GM20431 (cell line): Measurements from ENCODE around the gene LRRC15.

Experiments used
- in situ Hi-C: fragments of 300-500 bp; cut with MseI, MboI; formaldehyde crosslinking; loops from one replicate; pipeline ENCODE4 v1.15.0; 2020; ENCODE audit warnings: low sequenced_read_pairs; ENCODE audit not compliant: unreplicated experiment

LRRC15 gene

DNA sequence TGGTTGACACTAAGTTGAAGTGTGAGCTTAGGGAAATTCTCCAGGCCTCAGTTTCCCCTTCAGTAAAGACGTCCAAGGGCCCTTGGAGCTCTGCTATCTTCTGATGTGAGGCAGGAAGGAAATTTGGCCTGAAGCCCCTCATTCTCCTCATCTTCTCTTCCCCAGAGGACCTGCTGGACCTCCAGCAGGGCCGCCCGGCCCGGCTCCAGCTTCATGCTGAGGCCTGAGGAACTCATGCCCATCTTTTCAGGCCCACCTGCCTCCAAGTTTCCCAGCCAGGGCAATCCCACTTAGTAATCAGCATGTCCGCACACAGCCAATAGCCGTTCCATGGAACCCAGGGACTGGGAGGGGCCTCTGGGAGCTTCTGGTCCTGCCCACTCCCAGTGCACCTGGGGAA, 4.0 kb downstream of the LRRC15 start:
- in situ Hi-C loops: no loop called here

DNA sequence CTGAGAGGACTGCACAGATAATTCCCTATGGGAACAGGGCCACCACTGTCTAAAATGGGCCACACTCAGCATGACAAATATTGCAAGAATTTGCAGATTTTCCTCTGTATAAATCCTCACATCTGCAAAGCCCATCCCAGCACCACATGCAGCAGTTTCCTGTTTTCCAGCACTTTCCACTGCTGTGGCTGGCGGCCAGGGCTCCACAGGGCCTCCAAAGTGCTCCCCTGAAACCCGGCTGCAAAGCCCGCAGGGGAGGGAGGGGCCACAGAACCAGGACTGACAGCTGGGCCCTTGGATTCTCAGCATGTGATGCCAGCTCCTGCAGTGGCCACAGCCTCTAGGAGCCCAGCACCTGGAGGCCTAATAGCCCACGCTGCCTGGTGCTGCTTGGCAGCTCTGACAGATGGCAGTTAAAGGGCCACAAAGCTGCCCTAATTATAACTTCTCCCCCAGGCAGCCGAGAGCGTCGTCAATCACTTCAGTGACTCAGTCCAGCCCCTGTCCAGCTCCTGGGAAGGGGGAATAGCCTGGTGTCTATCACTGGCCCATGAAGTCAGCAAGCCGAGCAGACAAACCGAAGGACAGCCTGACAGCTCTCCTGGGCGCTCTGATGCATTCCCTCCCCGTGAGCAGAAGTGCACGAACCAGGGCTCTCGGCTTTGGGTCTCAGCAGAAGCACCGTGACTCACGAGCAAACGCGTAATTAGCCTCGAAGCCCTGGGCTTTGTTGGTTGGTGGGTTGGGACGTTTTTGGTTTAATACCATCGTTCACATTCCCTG, 4.7 kb downstream of the LRRC15 start:
- in situ Hi-C loops: no loop called here

DNA sequence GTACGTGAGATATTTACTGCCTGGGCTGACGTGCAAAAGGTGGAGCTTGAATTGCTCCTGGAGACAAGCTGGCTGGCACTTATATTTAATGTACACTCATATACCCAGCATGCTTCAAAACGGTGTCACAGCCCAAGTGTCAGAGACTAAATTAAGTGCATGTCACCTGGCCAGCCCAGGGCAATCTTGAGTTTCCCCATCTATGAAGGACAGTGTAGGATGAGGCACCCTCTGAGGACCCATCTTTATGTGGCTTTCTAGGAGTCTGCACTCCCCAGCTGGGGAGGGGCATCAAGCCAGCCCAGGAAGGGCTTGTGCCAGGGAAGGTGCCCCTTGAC, 5.3 kb downstream of the LRRC15 start:
- in situ Hi-C loops: no loop called here

DNA sequence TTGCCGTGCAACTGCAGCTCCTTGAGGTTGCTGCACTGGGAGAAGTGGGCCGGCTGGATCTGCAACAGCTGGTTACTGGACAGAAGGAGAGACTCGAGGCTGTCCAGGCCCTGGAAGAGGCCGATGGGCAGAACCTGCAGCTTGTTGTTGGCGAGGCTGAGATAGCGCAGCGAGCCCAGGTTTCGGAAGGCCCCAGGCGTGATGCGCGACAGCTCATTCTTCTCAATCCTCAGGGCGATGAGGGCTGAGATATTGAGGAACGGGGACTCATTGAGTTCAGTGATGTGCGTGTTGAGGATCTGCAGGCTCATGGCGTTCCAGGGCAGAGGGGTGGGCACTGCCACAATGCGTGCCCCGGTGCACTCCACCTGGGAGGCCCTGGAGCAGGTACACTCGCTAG, 9.0 kb downstream of the LRRC15 start:
- in situ Hi-C loops: no loop called here

DNA sequence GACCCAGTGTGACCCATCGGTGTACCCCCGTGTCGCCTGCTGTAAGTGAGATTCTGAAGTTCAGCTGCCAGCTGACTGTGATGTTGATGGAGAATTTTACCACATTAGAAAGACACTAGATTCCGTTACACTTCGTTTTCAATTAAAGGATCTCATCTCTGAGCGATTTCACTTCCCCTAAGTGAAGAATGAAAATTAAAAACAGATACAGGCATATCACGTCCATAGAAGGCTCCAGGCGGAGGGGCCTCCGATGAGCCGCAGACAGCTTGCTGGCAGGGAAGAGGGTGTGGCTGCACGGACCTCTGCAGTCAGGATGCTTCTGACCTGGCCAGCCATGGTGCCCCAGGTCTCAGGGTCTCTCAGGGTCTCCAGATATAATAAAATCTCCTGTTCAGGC, 11.9 kb downstream of the LRRC15 start:
- in situ Hi-C loops: no loop called here

DNA sequence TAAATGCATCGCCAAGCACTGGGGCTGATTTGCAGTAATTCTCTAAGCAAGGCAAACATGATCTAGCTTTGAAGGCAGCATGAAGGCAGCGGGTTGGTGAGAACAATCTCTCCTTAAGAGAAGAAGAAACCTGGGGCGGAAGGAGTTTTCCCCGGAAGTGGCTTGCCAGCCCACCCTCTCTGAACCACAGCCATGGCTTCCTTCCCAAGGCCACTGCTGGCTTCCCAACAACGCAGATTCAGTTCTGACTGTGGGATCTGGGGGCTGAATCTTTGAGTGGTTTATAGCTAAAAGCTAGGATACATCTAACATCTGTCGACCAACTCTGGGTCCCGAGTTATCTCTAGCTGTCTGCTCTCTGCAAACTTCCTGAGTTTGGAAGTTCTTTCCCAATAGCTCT, 14.2 kb downstream of the LRRC15 start:
- in situ Hi-C loops: no loop called here

DNA sequence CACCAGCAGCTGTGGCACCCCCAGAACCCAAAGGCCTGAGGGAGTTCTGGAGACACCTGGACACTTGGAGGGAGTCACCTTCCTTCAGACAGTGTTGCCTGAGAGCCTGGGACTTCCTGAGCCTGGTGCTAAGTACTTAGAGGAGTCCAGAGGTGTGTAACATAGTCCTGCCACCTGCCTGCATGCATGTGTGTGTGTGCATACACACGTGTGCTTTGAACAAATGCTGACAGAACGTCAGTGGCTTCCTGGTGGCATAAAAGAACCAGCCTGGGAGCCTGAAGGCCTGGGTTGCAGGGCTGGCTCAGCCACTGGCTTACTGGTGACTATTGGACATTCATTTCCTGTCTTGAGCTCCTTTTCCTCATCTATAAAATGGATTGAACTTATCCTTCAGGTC, 15.2 kb downstream of the LRRC15 start:
- in situ Hi-C loops: no loop called here

DNA sequence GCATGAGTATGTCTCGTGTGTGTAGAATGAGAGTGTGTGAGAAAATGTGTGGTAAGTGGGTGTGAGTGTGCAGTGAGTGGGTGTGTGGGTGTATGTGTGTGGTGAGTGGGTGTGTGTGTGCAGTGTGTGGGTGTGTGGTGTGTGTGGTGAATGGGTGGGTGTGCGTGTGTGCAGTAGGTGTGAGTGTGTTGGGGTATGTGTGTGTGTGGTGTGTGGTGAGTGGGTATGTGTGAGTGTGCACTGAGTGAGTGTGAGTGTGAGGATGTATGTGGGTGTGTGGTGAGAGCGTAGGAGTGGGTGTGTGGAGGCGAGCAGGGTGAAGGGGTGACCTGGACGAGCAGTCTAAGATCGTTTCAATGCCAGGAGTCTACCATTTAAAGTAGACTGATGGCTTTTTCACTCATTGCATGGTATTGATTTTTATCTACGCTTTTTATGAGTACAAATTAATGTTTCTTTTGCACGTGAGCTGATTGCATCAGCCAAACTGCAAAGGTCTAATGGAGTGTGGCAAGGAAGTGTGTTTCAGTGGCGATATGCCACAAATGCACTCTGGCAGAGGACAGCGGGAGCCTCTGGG, 16.8 kb downstream of the LRRC15 start:
- in situ Hi-C loops: no loop called here

DNA sequence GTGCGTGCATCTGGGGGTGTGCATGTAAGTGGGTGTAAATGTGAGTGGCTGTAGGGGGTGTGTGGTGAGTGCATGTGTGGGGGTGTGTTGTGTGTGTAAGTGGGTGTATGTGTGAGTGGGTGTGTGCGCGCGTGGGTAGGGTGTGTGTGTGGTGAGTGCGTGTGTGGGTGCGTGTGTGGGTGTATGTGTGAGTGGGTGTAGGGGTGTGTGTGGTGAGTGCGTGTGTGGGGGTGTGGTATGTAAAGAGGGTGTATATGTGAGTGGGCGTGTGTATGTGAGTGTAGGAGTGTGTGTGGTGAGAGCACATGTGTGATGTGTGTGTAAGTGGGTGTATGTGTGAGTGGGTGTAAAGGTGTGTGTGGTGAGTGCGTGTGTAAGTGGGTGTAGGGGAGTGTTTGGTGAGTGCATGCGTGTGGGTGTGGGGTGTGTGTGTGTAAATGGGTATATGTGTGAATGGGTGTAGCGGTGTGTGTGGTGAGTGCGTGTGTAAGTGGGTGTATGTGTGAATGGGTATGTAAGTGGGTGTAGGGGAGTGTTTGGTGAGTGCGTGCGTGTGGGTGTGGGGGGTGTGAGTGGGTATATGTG, 17.5 kb downstream of the LRRC15 start:
- in situ Hi-C loops: no loop called here

DNA sequence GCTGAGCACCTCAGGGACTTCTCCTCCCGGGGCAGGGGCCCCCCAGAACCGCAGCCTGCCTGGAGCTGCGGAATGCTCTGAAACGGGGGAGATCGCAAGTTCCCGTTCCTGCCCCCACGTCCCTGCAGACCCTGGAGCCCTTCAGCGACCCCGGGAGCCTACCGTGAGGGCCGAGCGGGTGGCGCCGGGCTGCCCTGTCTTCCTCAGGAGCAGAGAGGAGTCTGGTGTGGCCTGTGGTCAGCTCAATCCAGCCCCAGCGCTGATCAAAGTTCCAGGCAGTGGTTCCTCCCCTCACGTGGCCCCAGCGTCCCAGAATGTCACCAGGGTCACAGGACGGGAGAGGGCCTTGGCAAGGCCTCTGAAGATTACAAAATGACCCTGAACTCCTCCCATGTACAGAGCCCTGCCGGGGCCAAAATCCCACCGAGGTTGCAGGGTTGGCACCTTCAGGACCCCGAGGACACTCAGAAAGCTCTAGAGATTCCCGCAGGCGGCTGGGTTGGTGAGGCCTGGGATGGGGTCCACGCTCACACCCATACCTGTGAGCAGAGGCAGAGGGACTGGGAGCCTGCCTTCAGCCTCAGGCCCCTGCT, 18.4 kb downstream of the LRRC15 start, which contains the start of gene CPN2:
CPN2 (minus strand) TSS at position 249 of the 593 bp plus-strand sequence. CDS start 8,626 bp downstream, outside the sequence.
- in situ Hi-C loops: no loop called here

DNA sequence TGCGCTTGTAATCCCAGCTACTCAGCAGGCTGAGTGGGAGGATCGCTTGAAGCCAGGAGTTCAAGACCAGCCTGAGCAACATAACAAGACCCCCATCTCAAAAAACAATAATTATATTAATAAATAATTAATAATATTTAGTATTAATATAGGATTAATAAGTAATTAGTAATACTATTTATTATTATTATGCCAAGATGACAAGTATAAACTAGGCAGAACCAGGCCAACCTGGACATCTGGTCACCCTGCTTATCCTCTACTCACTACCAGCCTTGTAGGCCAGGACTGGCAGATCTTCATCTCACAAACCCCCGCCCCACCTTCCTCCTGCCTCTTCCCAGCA, 18.8 kb downstream of the LRRC15 start:
- in situ Hi-C loops: no loop called here

DNA sequence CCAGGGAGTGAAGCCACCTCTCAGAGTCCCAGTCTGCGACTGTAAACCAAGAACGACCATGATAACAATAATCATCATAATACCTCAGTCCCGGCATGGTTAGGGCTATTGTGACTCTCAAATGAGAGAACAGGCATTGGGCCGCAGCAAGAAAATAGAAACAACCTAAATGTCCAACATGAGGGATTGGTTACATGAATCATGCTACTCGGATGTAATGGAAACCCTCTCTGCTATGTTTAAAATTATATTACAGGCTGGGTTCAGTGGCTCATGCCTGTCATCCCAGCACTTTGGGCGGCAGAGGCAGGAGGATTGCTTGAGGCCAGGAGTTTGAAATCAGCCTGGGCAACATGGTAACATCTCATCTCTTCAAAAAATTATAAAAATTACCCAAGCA, 21.2 kb downstream of the LRRC15 start:
- in situ Hi-C loops: loop anchor here (25.0 kb wide), 1 partner anchor 239 kb away; no protein-coding TSS in a partner anchor

DNA sequence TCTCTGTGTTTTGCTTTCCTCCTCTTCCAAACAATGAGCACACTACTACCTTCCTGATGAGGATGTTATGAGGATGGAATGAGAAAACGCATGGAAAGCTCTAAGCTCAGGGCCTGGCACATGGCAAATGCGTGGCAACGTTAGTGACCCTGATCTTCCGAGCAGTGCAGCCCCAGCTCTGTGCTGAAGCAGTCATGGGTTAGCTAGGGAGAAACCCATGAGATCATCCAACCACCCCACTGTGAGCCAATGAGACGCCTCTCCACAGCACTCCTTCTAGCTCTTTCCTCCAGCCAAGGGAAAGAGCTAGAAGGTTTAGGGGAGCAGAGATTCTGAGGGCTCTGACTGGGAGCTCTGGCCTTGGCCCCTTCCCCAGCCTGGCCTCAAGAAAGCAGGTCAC, 22.9 kb downstream of the LRRC15 start:
- in situ Hi-C loops: loop anchor here (25.0 kb wide), 1 partner anchor 241 kb away; no protein-coding TSS in a partner anchor

DNA sequence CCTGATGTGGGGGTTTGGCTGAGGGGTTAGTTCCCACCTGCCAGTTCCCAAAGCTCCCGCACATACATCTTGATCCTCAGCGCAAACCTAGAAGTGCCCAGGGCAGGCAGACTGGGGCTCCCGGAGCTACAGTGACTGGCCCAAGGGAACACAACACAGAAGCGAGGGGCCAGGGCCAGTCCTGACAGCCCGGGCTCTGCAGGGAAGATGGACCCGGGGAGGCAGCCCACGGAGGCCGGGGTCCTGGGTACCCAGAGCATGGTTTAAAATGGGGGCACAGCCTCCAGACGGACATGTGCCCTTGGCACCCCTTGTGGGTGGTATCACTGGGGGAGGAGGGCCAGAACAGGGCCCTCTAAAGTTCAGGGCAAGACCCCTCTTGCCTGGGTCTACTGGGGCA, 23.5 kb downstream of the LRRC15 start:
- in situ Hi-C loops: loop anchor here (25.0 kb wide), 1 partner anchor 241 kb away; no protein-coding TSS in a partner anchor

DNA sequence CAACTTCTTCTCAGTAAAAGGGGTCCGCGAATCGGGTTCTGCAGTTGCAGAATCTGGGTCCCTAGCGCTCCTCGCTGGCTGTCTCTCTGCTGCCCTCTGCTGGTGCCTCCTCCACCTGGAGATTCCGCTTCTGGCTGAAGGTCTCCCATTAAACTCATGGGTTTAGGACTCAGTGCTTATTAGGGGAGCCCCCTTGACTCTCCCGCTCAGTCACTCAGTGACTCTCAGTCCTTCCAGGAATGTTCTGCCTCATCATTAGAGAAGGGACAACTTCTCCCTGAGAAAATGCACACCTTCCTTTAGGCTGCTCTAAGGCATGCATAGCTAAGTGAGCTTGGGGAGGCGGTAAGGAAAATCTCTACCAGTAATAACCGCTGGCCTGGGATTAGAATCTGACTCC, 25.5 kb downstream of the LRRC15 start:
- in situ Hi-C loops: loop anchor here (25.0 kb wide), 1 partner anchor 243 kb away; no protein-coding TSS in a partner anchor

DNA sequence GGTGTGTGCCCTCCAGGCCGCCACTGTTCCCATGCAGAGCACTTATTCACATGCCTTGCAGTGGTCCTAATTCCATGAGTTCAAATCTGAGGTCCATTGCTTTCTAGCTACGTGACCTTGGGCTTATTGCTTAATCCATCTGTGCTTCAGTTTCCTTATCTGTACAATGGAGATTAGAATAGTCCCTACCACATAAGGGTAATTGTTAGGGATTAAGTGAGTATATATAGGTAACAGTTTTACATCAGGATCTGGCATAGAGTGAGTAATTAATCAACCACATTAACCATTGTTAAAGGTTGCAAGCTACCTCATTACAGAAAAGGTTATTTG, 26.0 kb downstream of the LRRC15 start:
- in situ Hi-C loops: loop anchor here (25.0 kb wide), 1 partner anchor 244 kb away; no protein-coding TSS in a partner anchor

DNA sequence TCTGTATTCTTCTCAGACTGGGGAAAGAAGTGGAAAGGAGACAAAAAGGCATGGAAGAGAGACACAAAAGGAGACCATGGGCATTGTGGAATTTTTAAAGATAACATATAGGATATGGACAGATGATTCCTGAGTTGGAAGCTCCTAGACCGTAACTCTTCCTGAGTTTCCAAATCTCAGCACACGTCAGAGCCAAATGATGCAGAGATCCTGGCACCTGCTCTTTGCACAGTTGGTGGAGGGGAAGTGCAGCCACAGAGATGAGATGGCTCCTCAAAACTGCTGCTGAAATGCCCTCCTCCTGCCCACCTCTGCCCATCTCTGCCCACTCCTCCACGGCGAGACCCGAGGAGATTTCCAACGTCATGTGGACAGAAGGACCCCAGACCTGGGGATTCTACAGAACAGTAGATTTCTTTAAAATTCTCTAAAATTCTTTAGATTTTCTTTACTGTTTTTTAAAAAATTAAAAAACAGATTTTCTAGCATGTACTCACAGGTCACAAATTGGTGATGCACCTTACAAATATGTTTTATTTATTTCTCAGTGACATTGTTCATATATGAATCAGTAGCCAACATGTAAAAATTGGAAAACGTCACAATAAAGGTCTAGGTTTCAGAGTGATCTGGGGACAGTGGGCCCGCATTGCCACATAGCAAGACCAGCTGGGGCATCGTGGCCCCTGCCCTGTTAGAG, 26.5 kb downstream of the LRRC15 start:
- in situ Hi-C loops: loop anchor here (25.0 kb wide), 1 partner anchor 244 kb away; no protein-coding TSS in a partner anchor

DNA sequence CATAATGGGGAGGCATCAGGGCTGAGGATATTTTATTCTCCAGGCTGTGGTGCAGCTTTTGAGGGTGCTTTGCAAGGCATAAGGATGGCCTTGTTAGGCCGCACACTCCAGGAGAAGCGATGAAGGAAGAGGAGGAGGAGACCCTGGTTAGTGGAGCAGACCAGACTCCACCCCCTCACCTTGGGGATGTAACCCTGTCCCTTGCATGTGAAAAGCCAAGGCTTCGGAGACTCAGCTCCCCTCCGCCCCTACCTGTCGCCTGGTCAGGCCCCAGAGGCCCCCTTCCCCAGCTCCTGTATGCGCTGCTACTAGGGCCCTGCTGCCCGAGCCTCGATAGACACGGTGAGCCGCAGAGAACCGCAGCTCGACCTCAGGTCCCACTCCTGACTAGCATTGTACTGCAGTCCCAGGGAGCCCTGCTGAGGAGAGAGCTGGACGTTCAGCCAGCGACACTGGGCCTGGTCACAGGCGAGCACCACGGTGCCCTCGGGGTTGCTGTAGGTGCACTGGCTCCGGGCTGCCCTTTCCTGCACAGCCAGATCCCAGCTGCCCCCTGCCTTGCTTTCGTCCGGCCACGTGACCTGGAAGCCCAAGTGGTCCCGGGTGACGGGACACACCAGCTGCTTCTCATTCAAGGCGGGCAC, 28.7 kb downstream of the LRRC15 start:
- in situ Hi-C loops: loop anchor here (25.0 kb wide), 1 partner anchor 246 kb away; no protein-coding TSS in a partner anchor

DNA sequence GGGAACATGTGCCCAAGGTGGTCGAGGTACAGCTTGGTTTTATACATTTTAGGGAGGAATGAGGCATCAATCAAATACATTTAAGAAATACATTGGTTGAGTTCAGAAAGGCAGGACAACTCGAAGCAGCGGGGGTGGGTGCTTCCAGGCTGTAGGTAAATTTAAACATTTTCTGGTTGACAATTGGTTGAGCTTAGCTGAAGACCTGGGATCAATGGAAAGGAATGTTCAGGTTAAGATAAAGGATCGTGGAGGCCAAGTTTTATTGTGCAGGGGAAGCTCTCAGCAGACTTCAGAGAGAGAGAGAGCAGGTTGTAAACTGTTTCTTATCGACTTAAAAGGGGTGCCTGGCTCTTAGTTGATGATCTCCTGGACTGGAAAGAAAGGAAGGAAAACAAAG, 29.7 kb downstream of the LRRC15 start:
- in situ Hi-C loops: loop anchor here (25.0 kb wide), 1 partner anchor 247 kb away; no protein-coding TSS in a partner anchor

DNA sequence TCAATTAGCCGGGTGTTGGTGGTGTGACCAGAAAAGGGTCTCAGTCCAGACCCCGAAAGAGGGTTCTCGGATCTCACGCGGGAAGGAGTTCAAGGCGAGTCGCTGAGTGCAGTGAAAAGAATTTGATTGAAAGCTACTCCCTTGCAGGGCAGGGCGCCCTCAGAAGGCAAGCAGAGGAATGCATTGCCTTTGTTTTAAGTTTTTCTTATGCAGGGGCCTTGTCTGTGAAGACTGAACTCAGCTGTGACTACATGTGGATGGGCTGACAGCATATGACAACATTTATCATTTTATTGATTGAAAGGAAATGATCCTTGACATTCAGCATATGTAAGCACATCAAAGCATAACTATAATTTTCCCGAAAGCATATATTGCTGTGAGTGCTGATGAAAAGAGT, 30.2 kb downstream of the LRRC15 start:
- in situ Hi-C loops: loop anchor here (25.0 kb wide), 1 partner anchor 248 kb away; no protein-coding TSS in a partner anchor
